ENCODE measurements around the gene PDE4C.

GRCh38 chr19:18270326-18270725 is 44.1 kb upstream of the PDE4C start:
- TF ChIP-seq SMC3 (conservative IDR thresholded peaks at IDR 0.05; ENCODE audit: poor library complexity), result no peak
- no peak for TF ChIP-seq CTCF (IDR thresholded peaks at IDR 0.05; ENCODE audit: poor library complexity, severe bottlenecking)
- no peak for TF ChIP-seq EP300 (conservative IDR thresholded peaks at IDR 0.05; ENCODE audit: poor library complexity, severe bottlenecking)
- no peak for TF ChIP-seq EZH2 (IDR thresholded peaks at IDR 0.05; ENCODE audit: borderline replicate concordance, insufficient read depth, low read length, poor library complexity, severe bottlenecking)
- no peak for TF ChIP-seq POLR2AphosphoS5 (IDR thresholded peaks at IDR 0.05)
- TF ChIP-seq TAF1 (IDR thresholded peaks at IDR 0.05; ENCODE audit: low read depth), result no peak

All from neural cell (in vitro differentiated cells).